ENCODE data around the gene EFR3B. TPM values are rescaled to one million over a fixed set of nuclear protein-coding genes. Genes with fewer than 3 reads are reported as not detected.
"Not testable (repeated sequence)": the region's sequence is repeated elsewhere in the genome, so short reads cannot be mapped to it uniquely, and the experiment has no call there.

Gene EFR3B
- total RNA-seq, 4 donors from 2014 or later = 0.40 to 1.2 (median 0.65) TPM

DNA sequence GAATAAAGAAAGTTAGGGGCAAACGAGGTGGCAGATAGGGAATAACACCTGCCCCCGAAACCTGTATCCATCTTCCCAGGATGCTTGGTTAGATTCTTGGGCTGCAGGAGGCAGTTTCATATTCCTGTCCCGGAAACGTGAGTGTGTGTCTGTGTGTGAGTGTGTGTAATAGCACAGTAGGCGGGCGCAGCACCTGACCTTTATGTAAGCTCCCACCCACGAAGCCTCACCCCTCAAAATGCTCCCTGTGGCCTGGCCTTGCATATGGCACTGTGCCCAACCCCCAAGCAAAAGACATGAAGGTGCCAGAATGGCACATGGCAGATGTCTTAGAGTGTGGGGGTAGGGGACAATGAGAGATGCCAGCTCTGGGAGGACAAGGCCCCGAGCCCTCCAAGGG lies 48.9 kb downstream of the EFR3B start:
- DNase-seq = no peak
- no peaks in the 10 kb centered on the region for H3K4me1 ChIP-seq
- no peak for TF ChIP-seq POLR2A (IDR thresholded peaks at IDR 0.05)
- TF ChIP-seq CTCF (IDR thresholded peaks at IDR 0.05) = no peak
- no peak overlapping the region for H3K4me3 ChIP-seq
- no peaks in the 10 kb centered on the region for H3K9me3 ChIP-seq
- H3K27ac ChIP-seq = no peak overlapping the region
- H3K36me3 ChIP-seq = no peaks in the 10 kb centered on the region
- H3K27me3 ChIP-seq = no peaks in the 10 kb centered on the region

- no peak for DNase-seq
- Histone ChIP-seq H3K9me3 (no peaks in the 10 kb centered on the region), H3K27ac (no peak overlapping the region), H3K27me3 (no peaks in the 10 kb centered on the region), H3K36me3 (no peaks in the 10 kb centered on the region), H3K4me3 (no peak overlapping the region), H3K4me1 (no peaks in the 10 kb centered on the region)
- TF ChIP-seq CTCF (IDR thresholded peaks at IDR 0.05) = no peak
- no peak for TF ChIP-seq POLR2A (IDR thresholded peaks at IDR 0.05)
Observed at GRCh38 chr2:25091265-25091664, 49.4 kb downstream of the EFR3B start.

GRCh38 chr2:25098056-25098455 lies 56.2 kb downstream of the EFR3B start:
- Histone ChIP-seq H3K27me3 (no peaks in the 10 kb centered on the region), H3K9me3 (no peaks in the 10 kb centered on the region), H3K36me3 (no peaks in the 10 kb centered on the region), H3K27ac (peak overlapping the region in 2 of 4 donors; percentile 45 to 62), H3K4me3 (no peak overlapping the region), H3K4me1 (no peaks in the 10 kb centered on the region)
- no peak for DNase-seq
- TF ChIP-seq POLR2A (IDR thresholded peaks at IDR 0.05) (no peak), CTCF (IDR thresholded peaks at IDR 0.05) (no peak)

DNA sequence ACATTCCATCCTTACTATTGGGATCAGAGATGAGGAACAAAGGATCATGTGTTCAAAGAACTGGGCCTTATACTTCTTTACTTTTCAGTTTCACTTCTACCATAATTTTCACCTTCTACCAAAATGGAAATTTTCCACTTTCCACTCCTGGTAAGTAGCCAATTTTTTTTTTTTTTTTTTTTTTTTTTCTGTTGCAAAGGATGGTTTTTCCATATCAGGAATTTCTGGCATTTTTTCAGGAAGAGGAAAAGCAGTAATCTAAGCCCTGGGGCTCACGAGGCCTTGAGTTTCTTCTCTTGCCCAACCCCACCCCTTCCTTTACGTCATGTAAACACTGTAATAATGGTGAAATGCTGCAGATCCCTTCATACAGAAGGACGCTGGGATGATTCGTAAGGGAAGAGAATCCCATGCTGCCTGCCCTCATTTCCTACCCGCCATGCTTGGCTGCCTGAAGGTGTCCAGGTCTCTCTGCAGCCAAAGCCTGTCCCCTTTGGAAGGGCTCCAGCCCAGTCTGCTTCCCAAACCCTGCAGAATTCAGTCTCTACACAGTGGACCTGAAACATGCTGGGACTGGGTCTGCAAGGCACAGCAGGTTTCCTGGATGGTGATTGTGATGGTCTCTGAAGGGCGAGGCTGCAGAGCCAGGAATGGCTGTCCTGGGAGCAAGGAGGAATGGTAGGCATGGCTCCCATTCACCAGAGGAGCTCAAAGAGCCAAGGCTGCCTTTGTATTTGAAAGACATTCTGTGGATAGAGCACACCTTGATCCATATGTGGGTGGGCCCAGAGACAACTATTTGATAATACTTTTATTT lies 57.0 kb downstream of the EFR3B start:
- Histone ChIP-seq H3K4me3 (no peak overlapping the region), H3K27ac (peak overlapping the region in 2 of 4 donors; percentile 45 to 62), H3K4me1 (no peaks in the 10 kb centered on the region), H3K36me3 (no peaks in the 10 kb centered on the region), H3K27me3 (no peaks in the 10 kb centered on the region), H3K9me3 (no peaks in the 10 kb centered on the region)
- no peak for TF ChIP-seq POLR2A (IDR thresholded peaks at IDR 0.05)
- TF ChIP-seq CTCF (IDR thresholded peaks at IDR 0.05) = no peak
- DNase-seq = no peak

DNA sequence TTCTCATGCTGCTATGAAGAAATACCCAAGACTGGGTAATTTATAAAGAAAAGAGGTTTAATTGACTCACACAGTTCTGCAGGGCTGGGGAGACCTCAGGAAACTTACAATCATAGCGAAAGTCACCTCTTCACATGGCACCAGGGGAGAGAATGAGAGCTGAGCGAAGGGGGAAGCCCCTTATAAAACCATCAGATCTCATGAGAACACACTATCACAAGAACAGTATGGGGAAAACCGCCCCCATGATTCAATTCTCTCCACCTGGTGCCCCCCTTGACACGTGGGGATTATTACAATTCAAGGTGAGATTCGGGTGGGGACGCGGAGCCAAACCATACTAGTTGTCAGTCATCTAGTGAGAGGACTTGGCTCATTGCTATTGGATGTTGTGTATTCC lies 60.5 kb downstream of the EFR3B start:
- DNase-seq, H3K9me3 ChIP-seq, H3K27ac ChIP-seq, H3K27me3 ChIP-seq, H3K36me3 ChIP-seq, H3K4me1 ChIP-seq, H3K4me3 ChIP-seq: not testable (repeated sequence)

- Histone ChIP-seq H3K9me3 (no peaks in the 10 kb centered on the region), H3K27me3 (no peaks in the 10 kb centered on the region), H3K27ac (no peak overlapping the region), H3K4me1 (no peaks in the 10 kb centered on the region), H3K36me3 (no peaks in the 10 kb centered on the region), H3K4me3 (no peak overlapping the region)
- TF ChIP-seq POLR2A (IDR thresholded peaks at IDR 0.05) (no peak), CTCF (IDR thresholded peaks at IDR 0.05) (no peak)
- DNase-seq = no peak
Observed at GRCh38 chr2:25103287-25103871, 61.5 kb downstream of the EFR3B start.
